ENCODE measurements around the gene DYRK3.

Gene DYRK3

GRCh38 chr1:206663362-206663761 lies 28.0 kb downstream of the DYRK3 start:
- H3K4me1 Mint-ChIP-seq = peaks cover 74% of the 10 kb centered on the region
- H3K36me3 Mint-ChIP-seq (ENCODE audit: low read depth) = no peaks in the 10 kb centered on the region
- TF ChIP-seq, protein P1, sequence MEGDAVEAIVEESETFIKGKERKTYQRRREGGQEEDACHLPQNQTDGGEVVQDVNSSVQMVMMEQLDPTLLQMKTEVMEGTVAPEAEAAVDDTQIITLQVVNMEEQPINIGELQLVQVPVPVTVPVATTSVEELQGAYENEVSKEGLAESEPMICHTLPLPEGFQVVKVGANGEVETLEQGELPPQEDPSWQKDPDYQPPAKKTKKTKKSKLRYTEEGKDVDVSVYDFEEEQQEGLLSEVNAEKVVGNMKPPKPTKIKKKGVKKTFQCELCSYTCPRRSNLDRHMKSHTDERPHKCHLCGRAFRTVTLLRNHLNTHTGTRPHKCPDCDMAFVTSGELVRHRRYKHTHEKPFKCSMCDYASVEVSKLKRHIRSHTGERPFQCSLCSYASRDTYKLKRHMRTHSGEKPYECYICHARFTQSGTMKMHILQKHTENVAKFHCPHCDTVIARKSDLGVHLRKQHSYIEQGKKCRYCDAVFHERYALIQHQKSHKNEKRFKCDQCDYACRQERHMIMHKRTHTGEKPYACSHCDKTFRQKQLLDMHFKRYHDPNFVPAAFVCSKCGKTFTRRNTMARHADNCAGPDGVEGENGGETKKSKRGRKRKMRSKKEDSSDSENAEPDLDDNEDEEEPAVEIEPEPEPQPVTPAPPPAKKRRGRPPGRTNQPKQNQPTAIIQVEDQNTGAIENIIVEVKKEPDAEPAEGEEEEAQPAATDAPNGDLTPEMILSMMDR (IDR thresholded peaks at IDR 0.05; ENCODE audit: unreplicated experiment in 3 of 3) = no peak
- H3K27me3 Mint-ChIP-seq (ENCODE audit: low read depth) = peaks cover 59% of the 10 kb centered on the region
- H3K9me3 Mint-ChIP-seq = no peaks in the 10 kb centered on the region
- H3K4me3 Mint-ChIP-seq = no peak overlapping the region
- H3K27ac Mint-ChIP-seq = no peak overlapping the region

DNA sequence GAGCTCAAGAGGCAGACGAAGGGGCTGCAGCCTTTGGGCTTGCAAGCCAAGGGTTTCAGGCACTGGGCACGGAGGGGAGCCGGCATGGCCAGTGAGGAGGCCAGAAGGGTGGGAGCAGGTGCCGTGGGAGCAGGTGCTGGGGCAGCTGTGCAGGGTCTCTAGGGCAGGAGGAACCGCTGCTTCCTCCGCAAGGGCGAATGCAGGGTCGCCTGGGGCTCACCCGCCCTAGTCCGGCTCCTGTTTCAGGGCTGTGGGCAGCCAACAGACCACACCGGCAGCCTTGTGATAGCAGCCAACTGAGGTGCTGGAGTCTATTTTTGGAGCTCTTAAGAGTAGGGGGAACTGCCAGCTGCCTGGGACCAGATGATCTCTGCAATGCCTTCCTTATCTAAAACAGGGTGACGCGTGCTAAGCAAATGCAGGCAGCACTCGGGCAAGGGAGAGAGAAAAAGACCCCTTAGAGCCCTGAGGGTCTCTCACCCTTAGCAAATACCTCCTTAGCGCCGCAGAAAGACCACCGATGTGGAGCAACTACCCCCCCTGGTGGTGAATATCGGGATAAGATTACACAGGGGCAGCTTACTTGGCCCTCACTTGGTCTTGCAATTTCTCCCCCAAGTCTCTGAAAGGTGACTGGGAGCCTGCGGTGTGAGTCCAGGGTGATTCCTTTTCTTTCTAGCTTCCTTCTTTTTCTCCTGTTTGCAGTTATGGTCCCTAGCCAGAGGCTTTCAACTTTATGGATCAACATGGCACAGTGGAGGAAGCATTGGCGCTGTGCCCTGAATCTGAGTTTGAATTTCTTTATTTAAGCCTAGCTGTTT lies 28.7 kb downstream of the DYRK3 start:
- no peaks in the 10 kb centered on the region for H3K36me3 Mint-ChIP-seq (ENCODE audit: low read depth)
- H3K4me1 Mint-ChIP-seq = peaks cover 68% of the 10 kb centered on the region
- TF ChIP-seq, protein P1 (IDR thresholded peaks at IDR 0.05; ENCODE audit: unreplicated experiment in 3 of 3) = peak; percentile 86 to 92 (median 87)
- H3K27me3 Mint-ChIP-seq (ENCODE audit: low read depth) = peaks cover 52% of the 10 kb centered on the region
- H3K27ac Mint-ChIP-seq = peak overlapping the region in 1 of 3 experiments; percentile 38
- peak overlapping the region in 2 of 3 experiments; percentile 35 to 55 for H3K4me3 Mint-ChIP-seq
- no peaks in the 10 kb centered on the region for H3K9me3 Mint-ChIP-seq

GRCh38 chr1:206664740-206665139 lies 29.4 kb downstream of the DYRK3 start:
- Mint-ChIP-seq H3K4me1 (peaks cover 61% of the 10 kb centered on the region), H3K9me3 (no peaks in the 10 kb centered on the region), H3K4me3 (no peak overlapping the region), H3K27me3 (ENCODE audit: low read depth) (peaks cover 52% of the 10 kb centered on the region), H3K36me3 (ENCODE audit: low read depth) (no peaks in the 10 kb centered on the region), H3K27ac (no peak overlapping the region)
- TF ChIP-seq, protein P1 (IDR thresholded peaks at IDR 0.05; ENCODE audit: unreplicated experiment in 3 of 3) = no peak

- TF ChIP-seq, protein P1 (IDR thresholded peaks at IDR 0.05; ENCODE audit: unreplicated experiment in 3 of 3) = no peak
- no peaks in the 10 kb centered on the region for H3K9me3 Mint-ChIP-seq
- peaks cover 46% of the 10 kb centered on the region for H3K27me3 Mint-ChIP-seq (ENCODE audit: low read depth)
Measured at GRCh38 chr1:206666031-206666561, 30.8 kb downstream of the DYRK3 start.

DNA sequence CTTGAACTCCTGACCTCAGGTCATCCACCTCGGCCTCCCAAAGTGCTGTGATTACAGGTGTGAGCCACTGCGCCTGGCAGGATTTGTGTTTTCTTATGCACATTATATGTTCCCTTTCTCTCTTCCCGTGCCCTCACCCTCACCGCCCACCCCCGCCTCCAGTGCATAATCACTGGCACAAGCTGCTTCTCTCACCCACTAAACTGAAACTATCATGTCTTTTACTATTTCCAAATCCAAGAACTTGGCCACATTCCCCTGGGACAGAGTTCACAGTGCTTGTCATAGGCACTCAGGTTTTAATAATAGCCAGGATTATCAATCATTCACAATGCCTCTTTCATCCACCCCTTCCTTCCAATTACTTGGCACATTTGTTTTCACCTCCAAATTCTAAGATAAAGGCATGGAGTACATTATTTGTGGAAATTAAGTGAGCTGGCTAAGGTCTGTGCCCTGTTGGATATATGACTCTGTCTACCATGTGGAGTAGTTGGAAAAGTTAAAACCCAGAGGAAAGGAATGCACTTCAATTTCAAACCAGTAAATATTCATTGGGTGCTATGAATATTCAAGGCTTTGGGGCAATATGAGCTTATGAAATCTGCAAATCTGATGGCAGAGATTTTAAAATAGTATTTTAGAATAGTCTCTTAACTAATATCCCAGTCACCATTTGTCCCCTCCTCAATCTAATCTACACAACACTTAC lies 31.8 kb downstream of the DYRK3 start:
- no peak overlapping the region for H3K4me3 Mint-ChIP-seq
- H3K27me3 Mint-ChIP-seq (ENCODE audit: low read depth) = peaks cover 41% of the 10 kb centered on the region
- no peaks in the 10 kb centered on the region for H3K36me3 Mint-ChIP-seq (ENCODE audit: low read depth)
- H3K27ac Mint-ChIP-seq = peak overlapping the region in 1 of 3 experiments; percentile 24
- no peaks in the 10 kb centered on the region for H3K9me3 Mint-ChIP-seq
- TF ChIP-seq, protein P1 (IDR thresholded peaks at IDR 0.05; ENCODE audit: unreplicated experiment in 3 of 3) = no peak
- peaks cover 50% of the 10 kb centered on the region for H3K4me1 Mint-ChIP-seq

More at GRCh38 chr1:206666031-206666561, 30.8 kb downstream of the DYRK3 start:
- Mint-ChIP-seq H3K36me3 (ENCODE audit: low read depth) (no peaks in the 10 kb centered on the region), H3K4me1 (peaks cover 52% of the 10 kb centered on the region), H3K4me3 (no peak overlapping the region), H3K27ac (no peak overlapping the region)

Data from nephron (organoid).